Right lobe of liver (tissue), 4 donors: ENCODE measurements around the gene ZNF792.

Experiments
- CTCF ChIP-seq, 4 donors: fragments of 200-600 bp in 3 of 4; fragments of 450-650 bp in 1 of 4; IDR thresholded peaks; one replicate each; pipeline versions ENCODE4 v1.5.1 to v1.8.0; 2016 to 2022; ENCODE audit warnings: antibody characterized with exemption in 4 of 4, mild to moderate bottlenecking in 2 of 4
- POLR2A ChIP-seq: fragments of 450-650 bp; IDR thresholded peaks from one replicate; pipeline ENCODE4 v1.6.1; 2017; ENCODE audit warnings: antibody characterized with exemption, mild to moderate bottlenecking
- donor health status: DM: no; HTN: no; CAD: no.
- donor health status: DM: no; HTN: no; CAD: no.
- donor health status: DM: no; HTN: yes; CAD: no.

GRCh38 chr19:35006342-35006998 is 42.4 kb upstream of the ZNF792 start:
- TF ChIP-seq CTCF (IDR thresholded peaks at IDR 0.05), result no peak
- TF ChIP-seq POLR2A, result no peak
